ENCODE measurements around the gene EDN2.

The EDN2 gene

DNA sequence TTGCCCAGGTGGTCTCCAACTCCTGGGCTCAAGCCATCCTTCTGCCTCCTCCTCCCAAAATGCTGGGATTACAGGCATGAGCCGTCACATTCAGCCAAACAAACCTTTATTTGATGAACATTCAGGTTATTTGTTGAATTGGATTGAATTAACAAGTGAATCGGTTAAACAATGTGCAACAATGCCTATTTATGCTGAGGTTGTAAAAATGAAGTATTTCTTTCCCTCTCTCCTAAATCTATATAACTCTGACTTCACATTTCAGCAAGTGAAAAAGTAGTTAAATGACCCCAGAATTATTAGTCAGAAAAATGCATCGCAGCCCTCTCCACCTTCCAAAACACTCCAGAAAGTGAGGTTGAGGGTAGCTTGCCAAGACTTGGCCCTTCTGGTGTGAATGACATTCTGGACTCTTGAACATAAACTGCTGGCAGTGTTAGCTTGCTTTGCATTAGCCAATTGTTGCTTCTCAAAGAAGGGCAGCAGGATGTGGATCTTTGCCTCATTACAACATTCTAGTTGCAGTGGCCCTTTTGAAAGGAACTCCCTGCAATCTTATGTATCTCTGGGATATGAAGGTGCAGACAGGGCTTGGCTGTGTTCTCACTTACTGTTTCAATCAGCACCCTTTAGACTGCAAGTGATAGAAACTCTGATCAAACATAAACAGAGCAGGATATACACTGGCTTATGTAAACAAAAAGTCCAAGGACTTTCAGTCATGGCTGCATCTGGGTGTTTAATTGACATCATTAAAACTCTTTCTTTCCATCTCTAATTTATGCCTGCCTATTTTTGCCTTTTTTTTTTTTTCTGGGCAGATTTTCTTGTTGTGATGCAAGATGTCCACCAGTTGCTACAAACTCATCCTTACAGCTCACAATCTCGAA lies 22.4 kb downstream of the EDN2 start:
- DNase-seq = no peak

- DNase-seq = no peak
These were observed 27.5 kb downstream of the EDN2 start for GRCh38 chr1:41456847-41457540.

GRCh38 chr1:41455479-41456332 lies 28.8 kb downstream of the EDN2 start:
- DNase-seq = no peak

GRCh38 chr1:41454406-41454805 lies 30.1 kb downstream of the EDN2 start:
- DNase-seq = no peak

DNA sequence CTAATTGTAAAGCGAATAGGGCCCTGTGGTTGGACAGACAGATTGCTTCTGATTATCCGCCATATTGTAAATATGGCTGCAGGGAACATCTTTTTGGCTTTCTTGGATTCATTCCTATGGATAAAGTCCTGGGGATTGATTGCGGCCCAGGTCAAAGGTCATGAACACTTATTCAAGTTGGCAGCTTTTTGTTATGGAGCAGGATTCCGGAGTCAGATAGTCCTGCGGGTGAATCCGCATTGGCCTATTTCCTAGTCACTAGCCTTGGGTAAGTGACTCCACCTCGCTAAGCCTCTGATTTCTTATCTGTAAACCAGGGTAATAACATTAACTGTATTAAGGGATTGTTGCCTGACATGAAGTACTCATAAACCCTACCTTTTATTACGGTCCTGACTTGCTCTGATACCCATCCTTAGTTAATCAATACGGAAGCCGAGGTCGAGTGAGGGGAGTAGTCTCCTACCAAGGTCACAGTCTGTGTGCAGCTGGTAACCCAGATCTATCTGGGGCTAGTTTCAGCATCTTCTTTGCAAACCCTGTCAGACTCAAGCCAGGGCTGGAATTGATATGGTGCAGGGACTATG lies 31.7 kb downstream of the EDN2 start:
- DNase-seq = no peak

DNA sequence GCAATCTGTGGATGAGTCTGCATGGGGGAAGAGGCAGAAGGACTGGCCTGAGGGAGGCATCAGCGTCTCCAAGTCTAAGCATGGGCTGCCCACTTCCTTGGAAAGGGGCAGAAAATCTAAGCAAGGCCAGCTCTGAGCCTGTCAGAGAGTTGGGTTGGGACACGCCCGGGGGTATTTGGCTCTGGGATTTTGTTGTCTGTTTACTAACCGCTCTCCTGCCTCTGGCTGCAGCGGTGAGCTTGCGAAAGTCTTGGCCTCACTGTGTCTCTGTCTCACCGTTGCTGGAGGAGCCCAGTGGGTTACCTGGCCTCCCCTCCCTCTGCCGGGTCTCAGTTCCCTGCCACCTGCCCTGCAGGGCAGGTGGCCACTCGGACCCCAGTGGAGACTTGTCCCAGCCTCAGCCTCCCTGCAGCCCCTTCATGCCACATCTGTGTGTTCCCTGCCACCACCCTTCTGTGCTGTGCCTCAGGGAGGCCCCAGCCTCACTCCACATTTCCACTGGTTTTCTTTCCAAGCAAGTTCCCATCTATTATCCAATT lies 33.7 kb downstream of the EDN2 start:
- no peak for DNase-seq

DNA sequence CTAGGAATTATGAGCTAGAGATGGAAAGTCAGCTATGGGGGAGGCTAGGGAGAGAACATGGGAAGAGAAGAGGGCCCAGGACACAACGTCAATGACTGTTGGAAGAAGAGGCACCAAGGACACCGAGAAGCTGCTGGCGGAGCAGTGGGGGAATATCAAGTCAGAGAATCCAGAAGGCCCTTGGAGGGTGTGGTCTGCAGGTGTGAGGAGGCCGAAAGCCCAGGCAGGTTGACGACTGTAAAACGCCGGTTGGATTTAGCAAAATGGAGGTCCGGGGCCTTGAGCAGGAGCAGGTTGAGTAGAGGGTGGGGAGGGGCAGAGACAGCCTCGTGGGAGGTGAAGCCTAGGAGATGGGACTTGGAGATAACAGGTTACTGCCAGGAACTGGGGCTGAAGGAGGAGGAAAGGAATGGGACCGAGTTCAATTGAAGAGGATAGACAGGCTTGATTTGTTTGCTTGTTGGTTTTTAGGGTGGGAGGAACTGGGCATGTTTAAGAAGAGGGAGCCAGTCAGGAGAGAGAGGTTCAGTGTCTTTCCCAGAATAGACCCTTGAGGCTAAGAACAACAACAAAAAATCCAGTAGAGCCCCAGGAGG lies 35.1 kb downstream of the EDN2 start:
- no peak for DNase-seq

DNA sequence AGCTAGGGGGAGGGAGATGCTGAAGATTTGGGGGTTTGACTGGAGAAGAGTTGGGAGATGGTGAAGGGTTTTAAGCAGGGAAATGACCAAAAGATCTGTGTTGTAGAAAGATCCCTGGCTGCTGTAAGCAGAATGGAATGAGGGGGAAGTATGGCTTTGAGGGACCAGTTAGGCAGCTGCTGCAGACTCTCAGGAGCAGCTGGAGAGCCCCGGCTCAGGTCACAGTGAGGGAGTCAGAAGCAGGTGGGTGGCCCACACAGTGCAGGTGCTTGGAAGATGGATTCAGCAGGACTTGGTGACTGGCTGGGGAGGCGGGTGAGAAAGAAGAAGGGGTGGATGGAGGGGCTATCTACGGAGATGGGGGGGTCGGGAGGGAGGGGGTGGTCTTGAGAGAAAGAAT lies 35.7 kb downstream of the EDN2 start:
- no peak for DNase-seq

GRCh38 chr1:41447995-41448770 lies 36.3 kb downstream of the EDN2 start:
- no peak for DNase-seq

DNA sequence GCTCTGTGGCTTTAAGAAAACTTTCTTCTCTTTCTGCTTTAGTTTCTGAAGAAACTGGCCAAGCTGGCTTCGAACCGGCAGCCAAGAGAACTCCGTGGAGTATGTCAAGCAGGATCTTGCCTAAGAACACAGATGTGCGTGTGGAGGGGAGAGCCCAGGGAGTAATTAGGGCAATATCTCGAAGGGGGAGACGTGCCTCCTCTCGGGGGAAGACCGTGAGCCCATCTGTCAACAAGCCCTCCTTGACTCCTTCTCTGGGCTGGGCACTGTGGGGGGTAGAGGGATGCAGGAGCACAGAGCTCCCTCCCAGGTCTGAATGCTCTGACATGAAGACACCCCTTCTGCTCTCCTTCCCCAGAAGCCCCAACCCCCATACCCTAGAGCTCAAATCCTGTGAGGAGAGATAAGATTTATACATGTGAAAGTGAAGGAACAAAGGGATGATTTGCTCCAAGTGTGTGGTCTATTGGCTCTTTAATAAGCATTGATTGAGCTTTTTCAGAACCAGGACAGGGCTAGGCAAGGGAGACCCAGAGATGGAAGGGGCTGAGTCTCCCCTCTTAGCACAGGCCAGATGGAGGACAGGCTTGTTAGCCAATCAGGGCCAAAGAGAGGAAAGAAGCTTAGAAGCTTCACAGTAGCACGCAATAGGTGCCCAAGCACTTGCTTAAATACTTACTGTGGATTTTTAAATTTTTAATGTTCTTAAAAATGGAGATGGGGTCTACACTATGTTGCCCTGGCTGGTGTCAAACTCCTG lies 37.5 kb downstream of the EDN2 start:
- no peak for DNase-seq

GRCh38 chr1:41444785-41445184 lies 39.7 kb downstream of the EDN2 start:
- no peak for DNase-seq

DNA sequence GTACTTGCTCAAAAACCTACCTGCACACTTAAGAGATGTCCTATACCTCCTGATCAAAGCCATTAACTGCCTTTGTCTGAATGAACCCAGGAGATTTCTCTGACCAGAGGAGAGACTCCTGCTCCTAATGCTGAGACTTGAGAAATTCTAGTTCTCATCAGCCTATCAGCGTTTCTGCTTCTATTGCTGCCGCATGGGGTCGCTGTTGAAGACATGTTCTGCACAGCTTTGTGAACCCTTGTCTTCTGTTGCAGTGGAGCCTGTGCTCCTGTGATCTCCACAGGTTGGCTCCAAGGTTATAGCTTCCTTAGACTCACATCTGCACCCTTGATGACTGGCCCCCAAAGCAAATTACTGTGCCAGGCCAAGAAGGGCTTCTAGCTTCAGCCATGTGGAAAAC lies 40.2 kb downstream of the EDN2 start:
- no peak for DNase-seq

DNA sequence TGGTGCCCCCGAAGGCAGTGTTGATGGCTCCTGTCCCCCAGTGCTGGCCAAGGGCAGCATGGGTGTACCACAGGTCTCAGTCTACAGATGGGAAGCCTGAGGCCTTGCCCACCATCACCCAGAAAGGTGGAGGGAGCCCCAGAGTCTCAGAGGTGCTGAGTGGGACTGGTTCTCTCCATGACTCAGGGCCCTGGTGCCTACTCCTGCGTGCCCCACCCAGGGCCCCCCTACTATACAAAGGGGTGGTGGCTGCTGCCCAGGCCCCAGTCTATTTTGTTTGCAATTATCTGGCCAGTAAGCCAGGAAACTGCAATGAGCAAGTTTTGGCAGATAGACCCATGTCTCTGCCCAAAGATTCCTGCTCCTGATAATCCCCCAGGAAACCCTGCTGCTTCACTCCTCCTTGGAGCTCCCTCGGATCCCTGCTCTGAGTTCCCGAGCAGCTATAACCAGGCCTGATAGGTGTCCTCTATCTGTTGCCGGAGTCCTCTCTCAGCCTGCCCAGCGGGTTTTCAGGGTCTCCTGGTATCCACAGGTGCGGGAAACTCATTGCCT lies 41.7 kb downstream of the EDN2 start:
- no peak for DNase-seq

DNA sequence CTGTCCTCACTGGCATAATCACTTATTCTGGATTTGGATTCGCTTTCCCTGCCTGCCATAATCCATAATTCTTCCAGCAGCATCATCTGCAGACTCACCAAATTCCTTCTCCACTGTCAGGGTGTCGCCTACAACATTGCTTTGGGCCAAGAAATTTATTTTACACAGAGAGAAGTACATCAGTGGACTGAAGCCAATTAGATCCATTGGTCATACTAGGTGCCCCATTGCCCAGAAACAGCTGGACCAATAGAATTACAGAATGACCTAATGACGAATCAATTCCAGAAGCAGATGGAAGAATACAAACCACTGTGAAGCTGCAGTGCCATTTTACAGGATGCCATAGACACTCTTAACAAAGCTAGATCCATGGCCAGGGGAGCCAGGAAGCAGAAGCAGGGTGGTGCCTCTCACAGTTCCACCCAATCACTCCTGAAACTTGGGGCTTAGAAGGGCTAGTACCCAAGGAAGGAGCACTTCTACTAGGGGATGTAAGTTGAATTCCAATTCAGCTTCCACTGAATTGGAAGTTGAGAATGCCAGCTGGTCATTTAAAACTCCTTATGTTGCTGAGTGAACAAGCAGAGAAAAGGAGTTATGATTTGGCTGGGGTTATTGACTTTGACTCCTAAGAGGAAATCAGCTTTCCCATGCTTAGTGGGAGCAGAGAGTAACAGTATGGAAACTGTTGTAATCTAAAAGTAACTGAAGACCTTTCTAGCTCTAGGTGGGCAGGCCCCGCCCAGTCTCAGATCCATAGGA lies 44.0 kb downstream of the EDN2 start:
- no peak for DNase-seq

DNA sequence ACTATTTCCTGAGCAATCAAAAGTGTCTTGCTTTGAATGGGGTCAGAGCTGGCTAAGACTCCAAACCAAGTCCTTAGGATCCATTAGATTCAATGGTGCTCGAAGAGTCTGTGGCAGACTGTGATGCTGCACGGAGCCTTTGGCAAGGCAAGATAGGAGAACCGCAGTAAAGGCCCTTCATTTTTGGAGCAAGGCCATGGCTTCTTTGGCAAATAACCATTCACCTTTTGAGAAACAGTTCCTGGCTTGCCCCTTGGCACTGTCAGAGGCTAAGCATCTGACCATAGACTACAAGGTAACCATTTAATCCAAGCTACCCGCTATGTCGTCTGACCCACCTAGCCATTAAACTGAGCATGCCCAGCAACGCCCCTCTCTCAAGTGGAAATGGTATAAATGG lies 45.2 kb downstream of the EDN2 start:
- no peak for DNase-seq

DNA sequence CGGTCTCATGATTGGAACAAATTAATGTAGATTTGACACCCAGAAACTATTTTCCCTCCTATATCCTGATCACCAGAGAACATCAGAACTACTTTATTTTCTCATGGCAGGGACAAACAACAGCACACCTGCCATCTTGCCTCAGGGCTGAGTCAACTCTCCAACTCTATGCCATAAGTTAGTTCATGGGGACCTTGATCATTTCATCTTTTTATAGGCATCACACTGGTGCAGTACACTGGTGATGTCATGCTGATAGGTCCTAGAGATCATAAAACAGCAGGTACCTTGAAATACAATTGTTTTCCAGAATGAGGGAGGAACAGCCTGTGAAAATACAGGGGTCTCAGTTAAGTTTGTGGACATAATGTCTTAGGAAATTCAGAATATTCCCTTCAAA lies 45.8 kb downstream of the EDN2 start:
- no peak for DNase-seq

GRCh38 chr1:41437011-41437355 lies 47.5 kb downstream of the EDN2 start:
- DNase-seq = no peak

- DNase-seq = no peak
These were observed 48.0 kb downstream of the EDN2 start for GRCh38 chr1:41436281-41437010.

GRCh38 chr1:41435570-41436178 lies 48.8 kb downstream of the EDN2 start:
- no peak for DNase-seq

Data from stimulated activated CD4-positive, alpha-beta T cell treated with anti-CD3 and anti-CD28 coated beads, Interleukin-2, amount 100 ng/mL, for 24 hours (primary cell).